Fibroblast of mammary gland (primary cell): ENCODE data around the gene PLA2G2A.

Experiments used
- DNase-seq: peaks from one replicate; pipeline ENCODE4 v3.0.0-alpha.2; 2010; ENCODE audit warnings: low read depth
- H3K4me3 ChIP-seq: 2 replicates; pipeline ENCODE4 v1.5.1; 2011; ENCODE audit warnings: low read depth, mild to moderate bottlenecking, low read length, moderate library complexity; ENCODE audit not compliant: control insufficient read depth
- TF ChIP-seq, protein P1 (sequence below): conservative IDR thresholded peaks from 2 replicates; pipeline ENCODE4 v1.5.1; 2011; ENCODE audit warnings: low read depth, low read length, inconsistent platforms; ENCODE audit not compliant: control insufficient read depth, insufficient read depth

The PLA2G2A gene

DNA sequence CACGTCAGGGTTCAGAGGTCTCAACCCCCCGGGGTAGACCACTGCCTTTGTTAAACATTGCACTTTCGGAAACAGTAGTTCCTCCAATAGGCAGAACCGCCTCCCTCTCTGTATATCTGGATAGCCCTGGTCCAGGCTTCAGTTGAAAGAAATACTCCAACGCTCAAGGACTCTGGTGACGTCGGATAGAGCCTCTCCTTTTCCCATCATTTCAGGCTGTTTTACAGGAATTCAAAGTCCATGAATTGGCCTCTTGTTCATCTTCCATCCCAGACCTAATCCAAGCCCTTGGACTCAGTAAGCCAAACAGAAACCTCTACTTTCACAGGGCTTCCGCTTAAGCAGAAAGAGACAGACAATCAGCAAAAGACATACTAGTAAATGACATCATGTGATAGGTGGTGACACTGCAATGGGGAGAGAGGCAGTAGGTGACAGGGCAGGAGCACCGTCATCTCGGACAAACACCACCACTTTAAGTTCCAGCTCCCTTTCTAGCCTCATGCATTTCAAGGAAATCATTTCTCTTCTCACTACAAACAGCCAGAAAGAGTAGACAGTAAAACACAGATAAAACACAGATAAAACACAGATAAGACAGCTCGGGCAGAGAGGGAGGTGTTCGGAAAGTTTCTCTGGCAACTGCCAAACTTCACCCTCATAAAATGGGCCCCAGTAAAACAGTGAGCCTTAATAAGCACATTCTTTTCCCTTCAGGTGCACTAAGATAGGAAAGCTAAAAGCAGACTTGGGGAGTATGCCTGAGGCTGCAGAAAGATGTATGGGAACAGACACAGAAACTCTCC, 2.3 kb upstream of the PLA2G2A start:
- no peak for DNase-seq
- H3K4me3 ChIP-seq, result no peak overlapping the region
- TF ChIP-seq, protein P1, sequence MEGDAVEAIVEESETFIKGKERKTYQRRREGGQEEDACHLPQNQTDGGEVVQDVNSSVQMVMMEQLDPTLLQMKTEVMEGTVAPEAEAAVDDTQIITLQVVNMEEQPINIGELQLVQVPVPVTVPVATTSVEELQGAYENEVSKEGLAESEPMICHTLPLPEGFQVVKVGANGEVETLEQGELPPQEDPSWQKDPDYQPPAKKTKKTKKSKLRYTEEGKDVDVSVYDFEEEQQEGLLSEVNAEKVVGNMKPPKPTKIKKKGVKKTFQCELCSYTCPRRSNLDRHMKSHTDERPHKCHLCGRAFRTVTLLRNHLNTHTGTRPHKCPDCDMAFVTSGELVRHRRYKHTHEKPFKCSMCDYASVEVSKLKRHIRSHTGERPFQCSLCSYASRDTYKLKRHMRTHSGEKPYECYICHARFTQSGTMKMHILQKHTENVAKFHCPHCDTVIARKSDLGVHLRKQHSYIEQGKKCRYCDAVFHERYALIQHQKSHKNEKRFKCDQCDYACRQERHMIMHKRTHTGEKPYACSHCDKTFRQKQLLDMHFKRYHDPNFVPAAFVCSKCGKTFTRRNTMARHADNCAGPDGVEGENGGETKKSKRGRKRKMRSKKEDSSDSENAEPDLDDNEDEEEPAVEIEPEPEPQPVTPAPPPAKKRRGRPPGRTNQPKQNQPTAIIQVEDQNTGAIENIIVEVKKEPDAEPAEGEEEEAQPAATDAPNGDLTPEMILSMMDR, result no peak

- no peak for DNase-seq
- TF ChIP-seq, protein P1, result no peak
- no peak overlapping the region for H3K4me3 ChIP-seq
These were observed 1.7 kb upstream of the PLA2G2A start for GRCh38 chr1:19981170-19981506.

- H3K4me3 ChIP-seq, result no peak overlapping the region
- TF ChIP-seq, protein P1, result no peak
- no peak for DNase-seq
These were observed 896 bp upstream of the PLA2G2A start for GRCh38 chr1:19980314-19980713.

- no peak overlapping the region for H3K4me3 ChIP-seq
- DNase-seq, result no peak
- TF ChIP-seq, protein P1, result no peak
These were observed 1.3 kb downstream of the PLA2G2A start for GRCh38 chr1:19978143-19978542.

GRCh38 chr1:19976317-19977003, 3.0 kb downstream of the PLA2G2A start:
- TF ChIP-seq, protein P1, result no peak
- no peak for DNase-seq
- H3K4me3 ChIP-seq, result no peak overlapping the region

DNA sequence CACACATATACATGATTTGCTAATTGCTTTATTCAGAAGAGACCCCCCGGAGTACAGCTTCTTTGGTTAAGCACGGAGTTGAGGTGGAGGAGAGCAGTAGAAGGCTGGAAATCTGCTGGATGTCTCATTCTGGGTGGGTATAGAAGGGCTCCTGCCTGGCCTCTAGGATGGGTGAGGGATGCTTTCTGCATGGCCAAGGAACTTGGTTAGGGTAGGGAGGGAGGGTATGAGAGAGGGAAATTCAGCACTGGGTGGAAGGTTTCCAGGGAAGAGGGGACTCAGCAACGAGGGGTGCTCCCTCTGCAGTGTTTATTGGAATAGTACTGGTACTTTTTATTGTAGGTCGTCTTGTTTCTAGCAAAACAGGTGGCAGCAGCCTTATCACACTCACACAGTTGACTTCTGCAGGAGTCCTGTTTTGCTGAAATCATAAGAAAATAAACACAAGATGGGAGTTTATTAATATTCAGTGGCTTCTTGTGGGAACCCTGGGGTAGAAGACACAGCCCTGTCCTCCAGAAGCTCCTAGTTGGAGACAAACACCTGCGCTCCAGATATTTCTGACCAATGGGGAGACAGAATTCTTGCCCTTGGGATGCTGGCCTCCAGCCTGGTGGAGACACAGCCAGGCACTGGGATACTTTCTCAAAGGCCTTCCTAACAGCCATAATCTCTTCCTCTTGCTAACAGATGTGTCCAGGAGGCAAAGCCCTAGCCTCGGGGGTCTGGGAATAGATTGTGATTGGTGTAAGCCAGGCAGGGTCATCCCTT, 3.8 kb downstream of the PLA2G2A start:
- TF ChIP-seq, protein P1, result no peak
- no peak for DNase-seq
- no peak overlapping the region for H3K4me3 ChIP-seq
